Spleen (tissue), 7 donors: ENCODE data around the gene DST.

Experiments
- CTCF ChIP-seq, 11 experiments: fragments of 200-600 bp in 7 of 11; fragments of 450-650 bp in 4 of 11; sonication (generic) in 4 of 11; IDR thresholded peaks in 8 of 11; conservative IDR thresholded peaks in 3 of 11; 1 replicate in 7 of 11; 2 replicates in 4 of 11; pipeline versions ENCODE4 v1.4.0 to v1.8.0; 2016 to 2021; ENCODE audit warnings: antibody characterized with exemption in 11 of 11, inconsistent platforms in 4 of 11, mild to moderate bottlenecking in 1 of 11
- POLR2A ChIP-seq, 3 donors: fragments of 450-650 bp; IDR thresholded peaks; one replicate each; pipeline ENCODE4 v1.5.1; 2017; ENCODE audit warnings: antibody characterized with exemption in 3 of 3, mild to moderate bottlenecking in 1 of 3
- donor health status: DM: no; HTN: no; CAD: no; lungs with moderate emphysema.
- donor health status: DM: no; HTN: no; CAD: no.
- donor health status: DM: no; HTN: no; CAD: no.

GRCh38 chr6:56532766-56533551 is 109.7 kb downstream of the DST start:
- no peak for TF ChIP-seq CTCF (IDR thresholded peaks at IDR 0.05 in 8 of 11, conservative IDR thresholded peaks at IDR 0.05 in 3 of 11)
- TF ChIP-seq POLR2A (IDR thresholded peaks at IDR 0.05) = no peak
